Fibroblast of lung (primary cell): ENCODE data around the gene CASR.

Experiments used
- EZH2 ChIP-seq: IDR thresholded peaks from 2 replicates; pipeline ENCODE4 v1.5.1; 2012; ENCODE audit warnings: low read length, control low read depth, mild to moderate bottlenecking; ENCODE audit errors: missing control alignments
- TF ChIP-seq, protein P1 (sequence below), 2 donors: IDR thresholded peaks in 1 of 2; conservative IDR thresholded peaks in 1 of 2; 1 replicate in 1 of 2; 2 replicates in 1 of 2; pipeline ENCODE4 v1.5.1; 2011 to 2012; ENCODE audit warnings: low read length in 2 of 2, control low read depth in 1 of 2, inconsistent platforms in 1 of 2, low read depth in 1 of 2, mild to moderate bottlenecking in 1 of 2

GRCh38 chr3:122239112-122239511 is 55.6 kb downstream of the CASR start:
- TF ChIP-seq, protein P1, sequence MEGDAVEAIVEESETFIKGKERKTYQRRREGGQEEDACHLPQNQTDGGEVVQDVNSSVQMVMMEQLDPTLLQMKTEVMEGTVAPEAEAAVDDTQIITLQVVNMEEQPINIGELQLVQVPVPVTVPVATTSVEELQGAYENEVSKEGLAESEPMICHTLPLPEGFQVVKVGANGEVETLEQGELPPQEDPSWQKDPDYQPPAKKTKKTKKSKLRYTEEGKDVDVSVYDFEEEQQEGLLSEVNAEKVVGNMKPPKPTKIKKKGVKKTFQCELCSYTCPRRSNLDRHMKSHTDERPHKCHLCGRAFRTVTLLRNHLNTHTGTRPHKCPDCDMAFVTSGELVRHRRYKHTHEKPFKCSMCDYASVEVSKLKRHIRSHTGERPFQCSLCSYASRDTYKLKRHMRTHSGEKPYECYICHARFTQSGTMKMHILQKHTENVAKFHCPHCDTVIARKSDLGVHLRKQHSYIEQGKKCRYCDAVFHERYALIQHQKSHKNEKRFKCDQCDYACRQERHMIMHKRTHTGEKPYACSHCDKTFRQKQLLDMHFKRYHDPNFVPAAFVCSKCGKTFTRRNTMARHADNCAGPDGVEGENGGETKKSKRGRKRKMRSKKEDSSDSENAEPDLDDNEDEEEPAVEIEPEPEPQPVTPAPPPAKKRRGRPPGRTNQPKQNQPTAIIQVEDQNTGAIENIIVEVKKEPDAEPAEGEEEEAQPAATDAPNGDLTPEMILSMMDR (conservative IDR thresholded peaks at IDR 0.05 in 1 of 2, IDR thresholded peaks at IDR 0.05 in 1 of 2; ENCODE audit: low read depth in 1 of 2, low read length in 2 of 2): no peak
- no peak for TF ChIP-seq EZH2
